GM21576 (cell line): Measurements from ENCODE around the gene PTGIR.

Experiments used
- ATAC-seq: cut with Tn5 transposase; IDR thresholded peaks from one replicate; pipeline ENCODE4 v1.9.1; 2021; ENCODE audit warnings: mild to moderate bottlenecking, moderate library complexity; ENCODE audit not compliant: unreplicated experiment

The PTGIR gene

GRCh38 chr19:46624958-46625661, at the start of gene PTGIR:
TSS of gene PTGIR (minus strand) at chr19:46625089. CDS start at chr19:46624225, 864 bp downstream.
- no peak for ATAC-seq

DNA sequence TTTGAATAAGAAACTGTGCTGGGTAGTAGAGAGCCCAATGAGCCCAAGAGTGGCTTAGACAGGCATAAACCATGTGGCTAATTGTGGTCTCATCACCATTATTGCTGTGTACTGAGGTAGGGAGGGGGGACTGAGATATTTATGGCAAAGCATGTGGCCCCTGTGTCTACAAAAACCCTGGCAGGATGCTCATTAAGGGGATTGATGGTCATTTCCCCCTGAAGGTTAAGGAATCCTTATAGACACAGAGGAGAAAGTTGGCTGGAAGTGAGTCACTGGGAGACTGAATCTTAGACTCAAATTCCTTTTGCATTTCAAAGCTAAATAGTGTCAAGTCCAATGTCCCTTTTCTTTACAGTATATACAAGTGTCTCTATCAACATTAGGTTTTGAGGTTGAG, 45.9 kb upstream of the PTGIR start:
- no peak for ATAC-seq

DNA sequence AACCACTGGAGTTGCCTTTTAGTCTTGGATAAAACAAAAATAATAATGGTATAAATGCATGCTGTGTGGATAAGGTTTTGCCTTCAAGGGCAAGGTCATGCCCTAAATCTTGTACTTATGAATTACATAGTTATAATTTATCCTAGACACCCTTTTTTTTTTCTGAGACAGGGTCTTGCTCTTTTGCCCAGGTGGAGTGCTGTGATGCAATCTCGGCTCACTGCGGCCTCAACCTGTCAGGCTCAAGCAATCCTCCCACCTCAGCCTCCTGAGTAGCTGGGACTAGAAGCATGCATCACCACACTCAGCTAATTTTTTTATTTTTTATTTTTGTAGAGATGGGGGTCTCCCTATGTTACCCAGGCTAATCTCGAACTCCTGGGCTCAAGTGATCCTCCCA, 43.8 kb upstream of the PTGIR start:
- no peak for ATAC-seq

GRCh38 chr19:46665072-46665471, 40.2 kb upstream of the PTGIR start:
- no peak for ATAC-seq

DNA sequence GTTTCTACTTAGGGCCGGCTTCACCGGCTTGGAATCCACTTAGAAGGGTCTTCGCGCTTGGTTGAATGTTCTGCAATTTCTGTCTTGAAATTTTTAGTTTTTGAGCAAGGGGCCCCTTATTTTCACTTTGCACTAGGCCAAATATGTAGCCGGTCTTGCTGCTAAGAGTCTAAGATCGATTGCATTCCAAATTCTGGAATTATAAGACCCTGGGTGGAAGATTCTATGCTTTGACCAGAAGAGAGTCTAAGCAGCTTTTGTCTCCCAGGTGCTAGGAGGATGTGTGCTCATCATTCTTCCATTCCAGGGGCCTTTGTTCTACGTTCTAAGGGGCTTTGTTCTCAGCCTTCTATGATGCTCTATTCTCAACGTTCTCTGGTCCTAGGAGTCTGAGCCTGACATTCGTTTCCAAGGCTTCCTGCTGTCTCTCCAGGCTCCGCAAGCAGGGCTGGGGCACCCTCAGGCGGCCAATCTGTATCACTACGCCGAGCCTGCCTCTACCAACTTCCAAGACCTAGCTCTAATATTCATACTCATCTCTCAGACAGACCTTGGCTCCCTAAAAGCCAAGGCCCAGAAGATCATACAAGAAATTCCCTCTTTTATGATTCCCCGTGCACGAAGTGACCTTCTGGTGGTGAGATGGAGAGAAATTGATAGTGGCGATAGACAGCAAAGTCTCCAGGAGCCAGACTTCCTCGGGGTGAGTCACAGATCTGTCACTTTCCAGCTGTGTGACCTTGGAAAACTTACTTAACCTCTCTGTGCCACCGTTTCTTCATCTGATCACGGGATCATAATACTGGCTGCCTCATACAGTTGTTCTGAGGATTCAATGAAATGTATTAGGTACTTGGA, 37.1 kb upstream of the PTGIR start:
- no peak for ATAC-seq

GRCh38 chr19:46661020-46661731, 36.3 kb upstream of the PTGIR start, which contains the start of gene DACT3:
TSS of gene DACT3 (minus strand) at chr19:46661182. CDS start at chr19:46661064, 118 bp downstream.
- peak; percentile 89 for ATAC-seq

GRCh38 chr19:46660551-46661019, 35.7 kb upstream of the PTGIR start:
- ATAC-seq: no peak

DNA sequence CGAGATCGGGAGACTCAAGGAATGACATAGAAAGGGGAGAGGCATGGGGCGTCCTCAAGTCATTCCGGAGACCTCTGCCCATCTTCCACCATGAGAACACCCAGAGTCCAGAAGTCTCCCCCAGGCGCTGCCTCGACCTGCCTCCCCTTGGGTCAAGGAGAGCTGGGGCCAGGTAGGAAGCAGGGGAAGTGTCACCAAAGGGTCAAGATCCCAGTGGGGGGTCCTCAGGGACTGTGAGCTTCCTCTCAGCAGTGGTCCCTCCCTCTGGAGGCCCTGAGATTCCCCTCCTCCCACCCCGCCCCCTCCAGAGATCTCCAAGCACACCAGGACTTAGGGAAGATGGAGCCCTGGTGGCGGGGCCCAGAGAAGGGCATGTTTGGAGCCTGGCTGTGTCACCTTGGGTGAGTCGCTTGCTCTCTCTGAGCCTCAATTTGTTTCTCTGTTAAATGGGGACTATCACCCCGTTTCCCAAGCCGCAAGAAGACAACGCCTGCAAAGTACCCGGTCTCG, 35.2 kb upstream of the PTGIR start:
- no peak for ATAC-seq

DNA sequence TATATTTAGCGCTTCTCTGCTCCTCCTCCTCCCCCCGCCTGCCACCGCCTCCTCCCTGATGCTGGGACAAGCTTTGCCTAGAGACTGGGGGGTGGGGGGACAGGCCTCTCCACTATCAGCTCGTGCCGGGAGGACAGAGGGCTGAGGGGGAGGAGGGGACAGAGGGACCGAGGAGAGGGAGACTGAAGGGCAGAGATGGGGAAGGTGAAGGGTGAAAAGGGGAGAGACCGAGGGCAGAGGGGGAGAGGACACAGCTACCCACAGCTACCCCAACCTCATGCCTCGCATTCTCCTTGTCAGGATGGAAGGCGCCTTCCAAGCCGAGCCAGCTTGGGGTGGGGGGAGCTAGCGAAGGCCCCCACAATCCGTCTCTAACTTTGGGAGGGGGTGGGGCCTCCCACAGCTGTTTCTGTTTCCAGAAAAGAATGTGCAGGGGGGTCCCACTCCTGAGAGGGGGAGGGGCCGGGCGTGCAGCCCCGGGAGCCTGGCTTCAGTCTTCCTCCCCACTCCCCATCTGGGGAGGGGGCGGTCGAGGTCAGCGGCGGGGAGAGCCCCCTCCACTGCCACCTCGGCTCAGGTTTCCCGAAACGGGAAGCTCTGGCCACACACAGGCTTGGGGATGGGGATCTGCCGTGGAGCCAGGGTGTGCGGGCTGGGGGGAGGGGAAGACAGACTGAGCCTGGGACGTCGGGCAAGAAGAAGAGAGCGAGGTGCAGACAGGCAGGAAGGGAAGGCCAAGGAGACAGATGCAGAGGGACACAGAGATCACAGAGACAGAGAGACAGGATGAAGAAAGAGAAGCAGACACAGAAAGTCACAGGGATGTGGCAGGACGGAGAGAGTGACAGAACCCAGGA, 34.5 kb upstream of the PTGIR start:
- no peak for ATAC-seq

- no peak for ATAC-seq
These were observed 31.7 kb upstream of the PTGIR start for GRCh38 chr19:46656541-46656940.

DNA sequence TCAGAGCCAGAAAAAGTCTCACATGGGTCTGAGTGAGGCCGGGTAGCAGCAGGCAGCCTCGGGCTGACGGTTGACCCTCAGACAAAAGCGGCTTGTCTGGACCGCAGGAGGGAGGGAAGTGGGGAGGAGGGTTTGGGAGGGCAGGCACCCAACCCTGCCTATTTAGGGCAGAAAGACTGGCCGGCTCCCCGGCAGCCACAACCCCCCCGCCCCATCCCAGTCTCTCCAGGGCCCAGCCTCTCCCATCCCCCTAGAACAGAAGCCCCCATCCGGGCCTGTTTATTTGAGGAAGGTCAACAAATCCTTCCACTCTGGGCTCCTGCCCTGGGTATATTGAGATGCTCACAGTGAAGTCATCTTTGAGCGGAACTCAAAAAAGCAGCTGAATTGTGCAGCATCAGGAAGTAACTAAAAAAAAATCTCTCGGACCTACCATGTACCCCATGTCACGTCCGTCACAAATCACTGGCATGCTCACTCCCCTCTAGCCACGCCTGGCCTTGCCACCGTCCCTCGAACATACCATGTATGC, 29.8 kb upstream of the PTGIR start:
- ATAC-seq: no peak

DNA sequence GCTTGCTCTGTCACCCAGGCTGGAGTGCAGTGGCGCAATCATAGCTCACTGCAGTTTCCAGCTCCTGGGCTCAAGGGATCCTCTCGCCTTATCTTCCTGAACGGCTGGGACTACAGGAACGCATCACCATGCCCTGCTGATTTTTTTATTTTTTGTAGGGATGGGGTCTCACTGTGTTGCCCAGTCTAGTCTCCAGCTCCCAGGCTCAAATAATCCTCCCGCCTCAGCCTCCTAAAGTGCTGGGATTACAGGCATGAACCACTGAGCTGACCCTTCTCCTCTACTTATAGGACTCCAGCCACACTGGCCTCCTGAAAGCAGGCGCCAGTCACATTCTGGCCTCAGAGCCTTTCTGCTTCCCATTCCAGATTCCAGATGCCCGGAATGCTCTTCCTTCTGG, 25.6 kb upstream of the PTGIR start:
- no peak for ATAC-seq

DNA sequence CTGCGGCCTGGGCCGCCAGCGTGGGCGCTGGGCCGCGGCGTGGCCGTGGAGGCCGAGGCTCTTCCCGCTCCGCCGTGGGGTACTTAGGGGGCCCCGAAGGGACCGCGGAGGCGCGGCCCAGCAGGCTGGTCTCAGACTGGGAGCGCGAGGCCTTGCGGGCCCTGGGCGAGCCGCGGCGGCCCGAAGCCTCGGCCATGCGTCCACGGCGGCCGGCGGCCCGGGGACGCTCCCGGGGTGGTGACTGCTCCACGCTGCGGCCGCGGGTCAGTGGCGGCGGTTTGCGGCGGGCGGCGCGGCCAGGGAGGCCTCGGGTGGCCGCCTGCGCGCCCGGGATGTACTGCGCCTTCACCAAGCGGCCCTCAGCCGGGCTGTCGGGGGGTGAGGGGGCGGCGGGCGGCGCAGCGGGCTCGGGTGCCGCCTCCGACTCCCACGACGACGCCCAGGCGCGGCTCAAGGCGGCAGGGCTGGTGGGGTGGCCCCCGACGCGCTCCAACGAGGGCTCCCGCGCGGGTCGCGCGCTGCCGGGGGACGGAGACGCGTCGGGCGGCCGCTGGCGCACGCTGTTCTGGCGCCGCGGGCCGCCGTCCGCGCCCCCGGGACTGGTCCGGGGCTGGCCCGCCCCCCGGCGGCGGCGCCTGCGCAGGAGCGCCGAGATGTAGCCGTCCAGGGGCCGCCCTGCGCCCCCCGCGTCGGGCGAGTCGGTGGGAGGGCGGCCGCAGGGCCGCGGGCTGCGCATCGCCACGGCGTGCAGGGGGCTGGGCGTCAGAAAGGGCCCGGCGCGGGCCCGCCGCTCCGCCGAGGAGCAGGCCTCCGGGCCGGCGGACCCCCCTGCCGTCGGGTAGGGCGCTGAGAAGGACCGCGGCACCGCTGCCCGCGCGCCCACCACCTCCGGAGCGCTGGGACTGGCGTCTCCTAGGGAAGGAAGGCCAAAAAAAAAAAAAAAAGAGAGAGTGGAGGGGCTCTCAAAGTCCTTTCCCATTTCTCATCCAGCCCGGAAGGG, 24.4 kb upstream of the PTGIR start:
- ATAC-seq: no peak

DNA sequence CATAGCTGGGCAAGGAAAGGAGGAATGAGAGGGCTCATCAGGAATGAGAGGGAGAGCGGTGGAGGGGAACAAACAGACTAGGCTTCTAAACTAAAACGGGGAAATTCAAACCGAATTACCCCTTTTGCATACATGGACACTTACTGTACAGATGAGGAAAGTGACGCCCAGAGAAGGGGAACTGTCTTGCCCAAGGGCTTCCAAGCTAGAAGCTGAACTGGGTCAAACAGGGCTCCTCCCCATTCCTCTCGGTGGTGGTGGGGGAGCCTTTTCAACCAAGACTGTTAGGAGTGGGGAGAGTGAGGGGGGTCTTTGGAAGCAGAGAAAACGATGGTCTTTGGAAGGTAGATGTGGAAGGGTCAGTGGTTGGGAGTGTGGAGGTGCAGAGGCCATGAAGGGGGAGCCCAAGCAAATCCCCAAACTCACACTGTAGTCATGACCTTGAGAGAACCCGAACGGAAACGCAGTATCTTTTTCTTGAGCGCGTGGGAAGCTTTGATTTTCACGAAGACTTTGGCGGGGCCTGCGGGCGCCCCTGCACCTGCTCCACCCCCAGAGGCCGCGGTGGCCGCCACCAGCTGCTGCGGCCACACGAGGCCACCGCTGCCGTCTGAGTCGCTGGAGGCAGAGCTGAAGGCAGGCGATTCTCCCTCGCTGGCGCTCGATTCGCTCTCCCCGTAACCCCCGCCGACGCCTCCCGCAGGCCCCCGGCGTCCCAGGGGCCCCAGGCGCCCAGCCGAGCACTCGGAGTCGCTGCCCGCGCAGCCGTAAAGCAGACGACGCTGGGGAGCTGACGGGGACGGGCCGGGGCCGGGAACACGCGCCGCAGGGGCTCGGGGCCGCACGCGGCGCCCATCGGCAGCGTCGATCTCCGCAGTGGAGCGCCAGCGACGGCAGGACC, 23.4 kb upstream of the PTGIR start:
- ATAC-seq: no peak

- ATAC-seq: no peak
These were observed 21.5 kb upstream of the PTGIR start for GRCh38 chr19:46646402-46646801.

DNA sequence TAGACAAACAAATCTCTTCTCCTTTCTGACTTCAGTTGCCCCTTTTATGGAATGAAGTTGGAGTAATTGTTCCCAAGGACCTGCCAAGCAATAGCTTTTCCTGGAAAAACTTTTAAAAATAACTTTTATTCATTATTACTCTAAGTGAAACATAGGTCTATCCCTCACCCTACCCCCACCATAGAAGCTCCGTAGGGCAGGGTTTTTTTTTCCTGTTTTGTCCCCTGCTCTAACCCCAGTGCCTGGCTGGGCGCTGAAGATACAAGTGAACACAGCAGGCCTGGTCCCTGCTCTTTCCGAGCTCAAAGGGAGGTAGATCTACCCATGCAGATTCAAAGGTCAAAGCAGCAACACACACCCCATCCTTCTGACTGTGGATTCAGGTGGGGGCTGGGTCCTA, 19.8 kb upstream of the PTGIR start:
- no peak for ATAC-seq

DNA sequence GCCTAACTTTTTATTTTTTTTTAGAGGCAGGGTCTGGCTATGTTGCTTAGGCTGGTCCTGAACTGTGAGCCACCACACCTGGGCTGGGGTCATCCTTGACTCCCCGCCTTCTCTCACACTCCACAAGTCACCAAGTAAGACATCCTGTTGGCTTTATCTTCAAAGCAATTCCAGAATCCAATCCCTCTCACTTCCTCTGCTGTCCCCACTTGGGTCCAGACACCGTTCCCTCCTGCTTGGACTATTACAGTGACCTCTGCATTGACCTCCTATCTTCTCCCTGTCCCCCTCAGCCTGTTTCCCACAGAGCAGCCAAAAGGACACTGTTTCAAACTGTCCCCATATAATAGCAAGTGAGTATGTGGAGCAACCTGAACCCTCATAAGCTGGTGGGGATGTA, 15.8 kb upstream of the PTGIR start:
- ATAC-seq: no peak
